Activated T-helper 2 cell treated with anti-CD3 and anti-CD28 coated beads, Interferon-gamma antibody, Interleukin-2, Interleukin-4, amounts not matched to agents 10 μg/mL and 5 μg/mL and 100 μg/mL, durations not matched to agents 14 hours and 24 hours and 36 hours (primary cell): ENCODE results near the gene GRID1. TPM values are rescaled to one million over a fixed set of nuclear protein-coding genes. Genes with fewer than 3 reads are reported as not detected.

Experiments used
- DNase-seq: peaks from one replicate; pipeline ENCODE4 v3.0.0; 2021; ENCODE audit warnings: low spot score
- H3K27ac Mint-ChIP-seq: one replicate; pipeline ENCODE4 v1.8.0; 2021; ENCODE audit warnings: mixed read lengths
- H3K27me3 Mint-ChIP-seq: one replicate; pipeline ENCODE4 v1.8.0; 2021; ENCODE audit warnings: low read depth, mixed read lengths
- H3K36me3 Mint-ChIP-seq: one replicate; pipeline ENCODE4 v1.8.0; 2021; ENCODE audit warnings: low read depth, mixed read lengths
- H3K4me1 Mint-ChIP-seq: one replicate; pipeline ENCODE4 v1.8.0; 2021; ENCODE audit warnings: low read depth, mixed read lengths
- H3K4me3 Mint-ChIP-seq: one replicate; pipeline ENCODE4 v1.8.0; 2021; ENCODE audit warnings: low read depth, mild to moderate bottlenecking, moderate library complexity, mixed read lengths
- H3K9me3 Mint-ChIP-seq: one replicate; pipeline ENCODE4 v1.8.0; 2021; ENCODE audit warnings: mixed read lengths
- intact Hi-C: fragments of 100-400 bp; cut with micrococcal nuclease; formaldehyde crosslinking; loops from one replicate; pipeline ENCODE4 v1.15.1; 2023
- total RNA-seq: library from RNA; stranded (reverse); gene quantifications from 2 replicates; pipeline ENCODE4 v1.2.3, GENCODE V29; 2022

Gene GRID1
- total RNA-seq, 1 donor from 2014 or later = not detected

- intact Hi-C loops = no loop called here
- Mint-ChIP-seq H3K36me3 (no peaks in the 10 kb centered on the region), H3K9me3 (no peaks in the 10 kb centered on the region), H3K27ac (no peak overlapping the region), H3K27me3 (no peaks in the 10 kb centered on the region), H3K4me1 (no peaks in the 10 kb centered on the region), H3K4me3 (no peak overlapping the region)
- DNase-seq = no peak
Measured at GRCh38 chr10:86199041-86199440, 167.6 kb downstream of the GRID1 start.

- H3K4me3 Mint-ChIP-seq = no peak overlapping the region
- no peaks in the 10 kb centered on the region for H3K27me3 Mint-ChIP-seq
- H3K9me3 Mint-ChIP-seq = no peaks in the 10 kb centered on the region
- no peak for DNase-seq
- H3K36me3 Mint-ChIP-seq = no peaks in the 10 kb centered on the region
- no peaks in the 10 kb centered on the region for H3K4me1 Mint-ChIP-seq
- no peak overlapping the region for H3K27ac Mint-ChIP-seq
- intact Hi-C loops = no loop called here
Measured at GRCh38 chr10:86198271-86198670, 168.3 kb downstream of the GRID1 start.

- H3K9me3 Mint-ChIP-seq = no peaks in the 10 kb centered on the region
- no peaks in the 10 kb centered on the region for H3K36me3 Mint-ChIP-seq
- no peaks in the 10 kb centered on the region for H3K4me1 Mint-ChIP-seq
- intact Hi-C loops = no loop called here
- no peak overlapping the region for H3K4me3 Mint-ChIP-seq
- H3K27ac Mint-ChIP-seq = no peak overlapping the region
- no peak for DNase-seq
- no peaks in the 10 kb centered on the region for H3K27me3 Mint-ChIP-seq
Measured at GRCh38 chr10:86197166-86197790, 169.3 kb downstream of the GRID1 start.

GRCh38 chr10:86195521-86196157, 171.0 kb downstream of the GRID1 start:
- Mint-ChIP-seq H3K9me3 (no peaks in the 10 kb centered on the region), H3K27me3 (no peaks in the 10 kb centered on the region), H3K4me1 (no peaks in the 10 kb centered on the region), H3K36me3 (no peaks in the 10 kb centered on the region), H3K27ac (no peak overlapping the region), H3K4me3 (no peak overlapping the region)
- no peak for DNase-seq
- intact Hi-C loops = no loop called here

GRCh38 chr10:86194684-86195083, 171.9 kb downstream of the GRID1 start:
- Mint-ChIP-seq H3K4me1 (no peaks in the 10 kb centered on the region), H3K27ac (no peak overlapping the region), H3K4me3 (no peak overlapping the region), H3K36me3 (no peaks in the 10 kb centered on the region), H3K27me3 (peaks cover 2% of the 10 kb centered on the region), H3K9me3 (no peaks in the 10 kb centered on the region)
- intact Hi-C loops = no loop called here
- no peak for DNase-seq

GRCh38 chr10:86193841-86194240, 172.8 kb downstream of the GRID1 start:
- DNase-seq = no peak
- no peaks in the 10 kb centered on the region for H3K9me3 Mint-ChIP-seq
- no peak overlapping the region for H3K27ac Mint-ChIP-seq
- H3K27me3 Mint-ChIP-seq = peaks cover 2% of the 10 kb centered on the region
- no peaks in the 10 kb centered on the region for H3K4me1 Mint-ChIP-seq
- no peak overlapping the region for H3K4me3 Mint-ChIP-seq
- intact Hi-C loops = no loop called here
- no peaks in the 10 kb centered on the region for H3K36me3 Mint-ChIP-seq

- intact Hi-C loops = no loop called here
- peaks cover 4% of the 10 kb centered on the region for H3K27me3 Mint-ChIP-seq
- no peaks in the 10 kb centered on the region for H3K36me3 Mint-ChIP-seq
- H3K4me3 Mint-ChIP-seq = no peak overlapping the region
- no peaks in the 10 kb centered on the region for H3K9me3 Mint-ChIP-seq
- H3K27ac Mint-ChIP-seq = no peak overlapping the region
- no peaks in the 10 kb centered on the region for H3K4me1 Mint-ChIP-seq
- DNase-seq = no peak
Measured at GRCh38 chr10:86192691-86193090, 173.9 kb downstream of the GRID1 start.

- Mint-ChIP-seq H3K27me3 (peaks cover 4% of the 10 kb centered on the region), H3K4me3 (no peak overlapping the region), H3K36me3 (no peaks in the 10 kb centered on the region), H3K9me3 (no peaks in the 10 kb centered on the region), H3K4me1 (no peaks in the 10 kb centered on the region), H3K27ac (no peak overlapping the region)
- intact Hi-C loops = no loop called here
- no peak for DNase-seq
Measured at GRCh38 chr10:86192147-86192546, 174.4 kb downstream of the GRID1 start.

GRCh38 chr10:86191686-86192085, 174.9 kb downstream of the GRID1 start:
- Mint-ChIP-seq H3K36me3 (no peaks in the 10 kb centered on the region), H3K27ac (no peak overlapping the region), H3K4me1 (peaks cover 2% of the 10 kb centered on the region), H3K27me3 (peaks cover 4% of the 10 kb centered on the region), H3K4me3 (no peak overlapping the region), H3K9me3 (no peaks in the 10 kb centered on the region)
- intact Hi-C loops = no loop called here
- DNase-seq = no peak

GRCh38 chr10:86191166-86191565, 175.4 kb downstream of the GRID1 start:
- intact Hi-C loops = no loop called here
- Mint-ChIP-seq H3K27ac (no peak overlapping the region), H3K27me3 (peaks cover 4% of the 10 kb centered on the region), H3K9me3 (no peaks in the 10 kb centered on the region), H3K4me1 (peaks cover 6% of the 10 kb centered on the region), H3K4me3 (no peak overlapping the region), H3K36me3 (no peaks in the 10 kb centered on the region)
- no peak for DNase-seq

GRCh38 chr10:86190291-86190690, 176.3 kb downstream of the GRID1 start:
- no peaks in the 10 kb centered on the region for H3K36me3 Mint-ChIP-seq
- H3K4me1 Mint-ChIP-seq = peaks cover 8% of the 10 kb centered on the region
- no peak overlapping the region for H3K4me3 Mint-ChIP-seq
- H3K9me3 Mint-ChIP-seq = no peaks in the 10 kb centered on the region
- no peak overlapping the region for H3K27ac Mint-ChIP-seq
- DNase-seq = no peak
- peaks cover 6% of the 10 kb centered on the region for H3K27me3 Mint-ChIP-seq
- intact Hi-C loops = no loop called here

- H3K27me3 Mint-ChIP-seq = peaks cover 10% of the 10 kb centered on the region
- no peak overlapping the region for H3K27ac Mint-ChIP-seq
- no peaks in the 10 kb centered on the region for H3K36me3 Mint-ChIP-seq
- no peak for DNase-seq
- peaks cover 8% of the 10 kb centered on the region for H3K4me1 Mint-ChIP-seq
- intact Hi-C loops = no loop called here
- H3K4me3 Mint-ChIP-seq = no peak overlapping the region
- H3K9me3 Mint-ChIP-seq = no peaks in the 10 kb centered on the region
Measured at GRCh38 chr10:86189891-86190290, 176.7 kb downstream of the GRID1 start.

GRCh38 chr10:86188796-86189558, 177.6 kb downstream of the GRID1 start:
- Mint-ChIP-seq H3K4me1 (peaks cover 8% of the 10 kb centered on the region), H3K27me3 (peaks cover 14% of the 10 kb centered on the region), H3K27ac (no peak overlapping the region), H3K4me3 (no peak overlapping the region), H3K9me3 (no peaks in the 10 kb centered on the region), H3K36me3 (no peaks in the 10 kb centered on the region)
- no peak for DNase-seq
- intact Hi-C loops = no loop called here
